Measurements from ENCODE around the gene RIT2. TPM values are rescaled to one million over a fixed set of nuclear protein-coding genes. Genes with fewer than 3 reads are reported as not detected.

Gene RIT2
- total and polyA plus RNA-seq, 10 donors: not detected

DNA sequence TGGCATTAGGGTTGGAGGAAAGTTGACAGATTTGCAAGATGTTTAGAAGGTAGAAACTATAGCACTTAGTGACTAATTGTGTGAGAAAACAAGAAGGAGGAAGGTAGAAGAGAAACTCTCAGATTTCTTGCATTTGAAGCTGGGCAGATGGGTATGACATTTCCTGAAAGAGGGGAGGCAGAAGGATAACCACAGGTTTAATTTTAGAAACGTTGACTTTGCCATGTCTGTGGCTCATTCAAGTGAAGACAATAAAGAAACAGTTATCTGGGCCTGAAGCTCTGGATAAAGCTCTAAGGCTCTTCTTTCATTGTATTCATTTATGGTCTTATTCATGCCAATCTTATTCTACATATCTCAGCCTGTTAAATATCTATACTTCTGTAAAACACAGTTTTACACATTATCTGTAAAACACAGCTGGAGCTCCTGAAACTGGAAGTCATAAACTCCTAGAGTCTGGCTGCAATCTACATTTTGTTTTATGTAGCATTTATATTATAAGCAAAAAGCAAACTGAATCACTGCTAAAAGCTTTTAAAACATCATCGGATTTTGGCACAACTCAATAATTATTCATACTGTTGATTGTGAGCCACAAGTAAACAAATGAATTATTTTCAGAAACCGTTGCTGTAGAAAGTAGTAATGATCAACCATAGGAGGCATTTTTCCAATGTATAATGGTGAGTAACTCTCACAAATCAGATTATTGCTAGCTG is 138.5 kb downstream of the RIT2 start:
- WGBS, 5 donors: 54 to 64% (median 56%) methylated on average over 3 of the region's 3 CpGs
- TF ChIP-seq POLR2A (IDR thresholded peaks at IDR 0.05): no peak
- no peak for TF ChIP-seq POLR2AphosphoS5 (IDR thresholded peaks at IDR 0.05)
- TF ChIP-seq, protein P1, sequence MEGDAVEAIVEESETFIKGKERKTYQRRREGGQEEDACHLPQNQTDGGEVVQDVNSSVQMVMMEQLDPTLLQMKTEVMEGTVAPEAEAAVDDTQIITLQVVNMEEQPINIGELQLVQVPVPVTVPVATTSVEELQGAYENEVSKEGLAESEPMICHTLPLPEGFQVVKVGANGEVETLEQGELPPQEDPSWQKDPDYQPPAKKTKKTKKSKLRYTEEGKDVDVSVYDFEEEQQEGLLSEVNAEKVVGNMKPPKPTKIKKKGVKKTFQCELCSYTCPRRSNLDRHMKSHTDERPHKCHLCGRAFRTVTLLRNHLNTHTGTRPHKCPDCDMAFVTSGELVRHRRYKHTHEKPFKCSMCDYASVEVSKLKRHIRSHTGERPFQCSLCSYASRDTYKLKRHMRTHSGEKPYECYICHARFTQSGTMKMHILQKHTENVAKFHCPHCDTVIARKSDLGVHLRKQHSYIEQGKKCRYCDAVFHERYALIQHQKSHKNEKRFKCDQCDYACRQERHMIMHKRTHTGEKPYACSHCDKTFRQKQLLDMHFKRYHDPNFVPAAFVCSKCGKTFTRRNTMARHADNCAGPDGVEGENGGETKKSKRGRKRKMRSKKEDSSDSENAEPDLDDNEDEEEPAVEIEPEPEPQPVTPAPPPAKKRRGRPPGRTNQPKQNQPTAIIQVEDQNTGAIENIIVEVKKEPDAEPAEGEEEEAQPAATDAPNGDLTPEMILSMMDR (IDR thresholded peaks at IDR 0.05 in 8 of 11, conservative IDR thresholded peaks at IDR 0.05 in 3 of 11): no peak
- Histone ChIP-seq H3K27me3 (replicated peaks in 1 of 7) (no peaks in the 10 kb centered on the region), H3K4me3 (no peak overlapping the region), H3K36me3 (no peaks in the 10 kb centered on the region), H3K4me1 (no peaks in the 10 kb centered on the region), H3K27ac (no peak overlapping the region), H3K9me3 (peaks cover 0 to 4% (median 0%) of the 10 kb centered on the region in 8 donors)
- no peak for DNase-seq
- intact Hi-C loops (cut with DNase I; ENCODE audit: low total_unique reads): no loop called here

DNA sequence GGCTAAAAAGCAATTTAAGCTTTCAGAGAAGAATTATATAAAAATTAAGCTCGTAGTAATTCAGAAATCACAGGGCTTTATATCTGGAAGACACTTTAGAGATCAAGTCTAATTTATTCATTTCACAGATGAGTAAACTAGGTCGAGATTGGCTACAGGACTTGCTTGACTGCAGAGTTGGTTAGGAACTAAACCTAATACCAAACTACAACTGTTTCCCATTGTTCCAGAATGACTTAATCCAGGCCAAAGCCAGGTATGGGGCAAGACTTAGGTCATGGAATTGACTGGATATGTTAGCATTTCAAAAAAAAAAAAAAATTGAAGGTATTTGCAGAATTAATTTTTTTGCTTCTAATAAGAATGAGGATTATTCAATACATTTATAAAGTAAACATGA is 146.1 kb downstream of the RIT2 start:
- intact Hi-C loops (cut with DNase I; ENCODE audit: low total_unique reads): no loop called here

DNA sequence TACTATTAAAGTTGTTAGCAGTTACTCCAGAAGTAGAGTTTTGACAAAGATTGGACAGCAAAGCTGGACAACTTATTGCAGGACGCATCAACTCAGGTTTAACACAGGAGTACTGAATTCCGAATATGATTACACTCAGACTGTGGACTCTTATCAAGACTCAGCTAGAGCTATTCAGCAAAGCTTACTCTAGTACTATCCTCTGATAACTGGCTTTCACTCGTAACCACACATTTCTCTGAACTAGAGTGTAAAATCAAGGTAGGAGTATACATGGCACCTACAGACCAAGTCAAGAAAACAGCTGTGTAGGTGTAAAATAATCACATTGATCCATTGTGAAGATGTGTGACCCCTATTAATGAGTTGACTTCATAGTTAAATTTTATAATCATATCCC is 154.2 kb downstream of the RIT2 start:
- Histone ChIP-seq H3K4me3 (no peak overlapping the region), H3K27me3 (replicated peaks in 1 of 7) (no peaks in the 10 kb centered on the region), H3K36me3 (no peaks in the 10 kb centered on the region), H3K4me1 (no peaks in the 10 kb centered on the region), H3K27ac (no peak overlapping the region), H3K9me3 (no peaks in the 10 kb centered on the region)
- 82 to 92% (median 90%) methylated on average over 3 of the region's 3 CpGs for WGBS, 5 donors
- intact Hi-C loops (cut with DNase I; ENCODE audit: low total_unique reads): no loop called here
- no peak for TF ChIP-seq POLR2AphosphoS5 (IDR thresholded peaks at IDR 0.05)
- no peak for TF ChIP-seq POLR2A (IDR thresholded peaks at IDR 0.05)
- TF ChIP-seq, protein P1 (IDR thresholded peaks at IDR 0.05 in 8 of 11, conservative IDR thresholded peaks at IDR 0.05 in 3 of 11): no peak
- no peak for DNase-seq

More for the DNA sequence above, 146.1 kb downstream of the RIT2 start:
- no peaks in the 10 kb centered on the region for H3K27me3 ChIP-seq (replicated peaks in 1 of 7)
- H3K36me3 ChIP-seq: no peaks in the 10 kb centered on the region
- no peak for DNase-seq
- H3K9me3 ChIP-seq: no peaks in the 10 kb centered on the region
- WGBS, 5 donors: 45 to 86% (median 60%) methylated on average over 2 of the region's 2 CpGs
- H3K4me1 ChIP-seq: no peaks in the 10 kb centered on the region
- H3K4me3 ChIP-seq: no peak overlapping the region
- TF ChIP-seq POLR2A (IDR thresholded peaks at IDR 0.05) (no peak), POLR2AphosphoS5 (IDR thresholded peaks at IDR 0.05) (no peak)
- TF ChIP-seq, protein P1 (IDR thresholded peaks at IDR 0.05 in 8 of 11, conservative IDR thresholded peaks at IDR 0.05 in 3 of 11): no peak
- H3K27ac ChIP-seq: no peak overlapping the region

DNA sequence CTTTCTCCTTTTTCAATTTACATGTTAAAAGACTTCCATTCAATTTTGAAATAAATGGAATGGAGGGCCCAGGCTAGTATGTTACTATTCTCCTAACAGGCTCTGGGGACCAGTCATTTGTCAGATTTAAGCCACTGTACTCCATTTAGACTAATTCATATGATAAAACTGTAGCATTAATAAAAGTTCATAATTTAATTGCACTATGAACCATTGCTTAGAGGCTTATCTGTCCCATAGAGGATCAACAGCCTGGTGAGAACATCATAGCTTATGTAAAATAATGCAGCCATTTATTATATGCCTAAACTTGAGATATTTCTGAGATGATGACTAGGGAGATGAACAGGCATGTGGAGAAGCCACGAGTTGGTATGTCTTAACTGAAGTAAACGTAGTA is 156.0 kb downstream of the RIT2 start:
- Histone ChIP-seq H3K9me3 (no peaks in the 10 kb centered on the region), H3K4me3 (no peak overlapping the region), H3K27ac (no peak overlapping the region), H3K4me1 (peaks cover 0 to 2% (median 0%) of the 10 kb centered on the region in 6 donors), H3K27me3 (replicated peaks in 1 of 7) (no peaks in the 10 kb centered on the region), H3K36me3 (no peaks in the 10 kb centered on the region)
- WGBS, 5 donors: 48 to 73% (median 63%) methylated on average over 2 of the region's 2 CpGs
- DNase-seq: no peak
- intact Hi-C loops (cut with DNase I; ENCODE audit: low total_unique reads): no loop called here
- TF ChIP-seq, protein P1 (IDR thresholded peaks at IDR 0.05 in 8 of 11, conservative IDR thresholded peaks at IDR 0.05 in 3 of 11): no peak
- TF ChIP-seq POLR2A (IDR thresholded peaks at IDR 0.05) (no peak), POLR2AphosphoS5 (IDR thresholded peaks at IDR 0.05) (no peak)

Measured in spleen (tissue), 11 donors.